ENCODE data around the gene FRAS1. TPM values are rescaled to one million over a fixed set of nuclear protein-coding genes. Genes with fewer than 3 reads are reported as not detected.

FRAS1 gene
- total RNA-seq, 1 experiment from 2014 or later, result 3.4 TPM

DNA sequence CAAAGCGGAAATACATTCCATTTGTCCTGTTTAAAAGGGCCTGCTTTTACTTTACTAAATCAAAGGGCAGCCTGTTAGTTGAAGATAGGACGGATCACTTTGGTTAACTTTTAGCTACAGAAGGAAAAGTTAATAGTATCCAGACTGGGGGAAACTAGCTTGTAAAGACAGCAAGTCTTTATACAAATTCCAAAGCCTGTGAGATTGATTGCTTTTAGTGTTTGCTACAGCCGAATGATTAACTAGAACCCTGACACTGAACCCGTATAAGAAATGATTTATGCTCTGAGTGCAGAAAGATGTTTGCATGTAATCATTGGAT, 93.4 kb downstream of the FRAS1 start:
- no peaks in the 10 kb centered on the region for H3K4me1 ChIP-seq (ENCODE audit: insufficient read depth, low read length)
- no peak for ATAC-seq
- no peak overlapping the region for H2AFZ ChIP-seq (ENCODE audit: low read length)
- BruUV-seq (replicated peaks), result no TSS peak
- H3K9me3 ChIP-seq (ENCODE audit: low read length), result no peaks in the 10 kb centered on the region
- no peaks in the 10 kb centered on the region for H3K27me3 ChIP-seq (ENCODE audit: low read length)
- no peak overlapping the region for H3K4me2 ChIP-seq (ENCODE audit: low read length)
- no peaks in the 10 kb centered on the region for H3K79me2 ChIP-seq (ENCODE audit: low read length)
- CTCF ChIA-PET, result no interaction called here
- H3K9ac ChIP-seq (ENCODE audit: low read length), result no peak overlapping the region
- H3K9me2 ChIP-seq (replicated peaks; ENCODE audit: low read length), result no peaks in the 10 kb centered on the region
- TF ChIP-seq EZH2phosphoT487 (IDR thresholded peaks at IDR 0.05; ENCODE audit: borderline replicate concordance, low read length) (no peak), CTCF (conservative IDR thresholded peaks at IDR 0.05; ENCODE audit: low read depth, low read length) (no peak), EZH2 (IDR thresholded peaks at IDR 0.05; ENCODE audit: low read length, unreplicated experiment) (no peak)
- POLR2A ChIA-PET (ENCODE audit: unreplicated experiment), result no interaction called here
- no peaks in the 10 kb centered on the region for H4K20me1 ChIP-seq (ENCODE audit: low read length)
- H3F3A ChIP-seq (ENCODE audit: low read length, unreplicated experiment), result no peaks in the 10 kb centered on the region
- H3K36me3 ChIP-seq (ENCODE audit: low read depth, low read length), result no peaks in the 10 kb centered on the region
- H3K4me3 ChIP-seq (ENCODE audit: low read length), result no peak overlapping the region
- no peak overlapping the region for H3K27ac ChIP-seq (ENCODE audit: low read length)
- intact Hi-C loops (cut with micrococcal nuclease), result no loop called here
- DNase-seq, result no peak

- Histone ChIP-seq H3K9me3 (ENCODE audit: low read length) (no peaks in the 10 kb centered on the region), H2AFZ (ENCODE audit: low read length) (no peak overlapping the region), H3K4me3 (ENCODE audit: low read length) (no peak overlapping the region), H4K20me1 (ENCODE audit: low read length) (no peaks in the 10 kb centered on the region), H3K79me2 (ENCODE audit: low read length) (no peaks in the 10 kb centered on the region), H3F3A (ENCODE audit: low read length, unreplicated experiment) (no peaks in the 10 kb centered on the region), H3K9ac (ENCODE audit: low read length) (no peak overlapping the region), H3K4me1 (ENCODE audit: insufficient read depth, low read length) (no peaks in the 10 kb centered on the region; the same call in 1 of the 2 replicates), H3K27me3 (ENCODE audit: low read length) (no peaks in the 10 kb centered on the region), H3K4me2 (ENCODE audit: low read length) (no peak overlapping the region), H3K27ac (ENCODE audit: low read length) (no peak overlapping the region), H3K36me3 (ENCODE audit: low read depth, low read length) (no peaks in the 10 kb centered on the region), H3K9me2 (replicated peaks; ENCODE audit: low read length) (no peaks in the 10 kb centered on the region)
- ChIA-PET POLR2A (ENCODE audit: unreplicated experiment) (no interaction called here), CTCF (no interaction called here)
- intact Hi-C loops (cut with micrococcal nuclease), result no loop called here
- ATAC-seq (no peak), DNase-seq (no peak)
- TF ChIP-seq EZH2 (IDR thresholded peaks at IDR 0.05; ENCODE audit: low read length, unreplicated experiment), result no peak
- no peak for TF ChIP-seq EZH2phosphoT487 (IDR thresholded peaks at IDR 0.05; ENCODE audit: borderline replicate concordance, low read length)
- TF ChIP-seq CTCF (conservative IDR thresholded peaks at IDR 0.05; ENCODE audit: low read depth, low read length), result no peak
- BruUV-seq (replicated peaks), result no TSS peak
These were observed 95.7 kb downstream of the FRAS1 start for GRCh38 chr4:78152795-78153194.

DNA sequence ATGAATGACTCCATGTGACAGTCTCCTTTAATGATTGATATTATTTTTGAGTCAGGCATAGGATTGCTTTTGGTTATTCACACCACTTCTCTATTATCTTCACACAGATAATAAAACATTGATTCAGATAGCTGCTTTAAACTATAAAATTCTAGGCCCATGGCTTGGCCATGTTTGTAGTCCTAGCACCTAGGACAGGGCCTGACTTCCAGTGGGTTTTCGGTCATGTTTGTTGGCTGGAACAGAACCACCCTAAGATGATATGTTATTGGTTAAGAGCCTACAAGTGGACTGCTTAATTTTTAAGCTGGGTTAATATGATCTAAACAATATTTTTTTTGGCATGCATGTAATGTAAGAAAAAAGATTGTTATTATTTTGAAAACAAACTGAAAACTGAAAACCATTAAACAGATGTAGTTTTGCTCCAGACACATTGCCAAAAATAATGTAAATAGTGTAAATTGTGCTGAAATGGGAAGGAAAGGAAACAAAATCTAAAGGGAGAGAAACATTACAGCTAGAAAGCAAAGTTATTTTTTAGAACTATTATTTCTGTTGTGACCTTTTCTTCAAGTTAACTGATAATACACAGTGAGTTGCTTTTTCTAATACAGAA, 98.0 kb downstream of the FRAS1 start:
- CTCF ChIA-PET, result no interaction called here
- BruUV-seq (replicated peaks), result no TSS peak
- Histone ChIP-seq H3K36me3 (ENCODE audit: low read depth, low read length) (no peaks in the 10 kb centered on the region), H4K20me1 (ENCODE audit: low read length) (no peaks in the 10 kb centered on the region), H3K9me3 (ENCODE audit: low read length) (no peaks in the 10 kb centered on the region), H3K27ac (ENCODE audit: low read length) (no peak overlapping the region), H3K27me3 (ENCODE audit: low read length) (no peaks in the 10 kb centered on the region), H3F3A (ENCODE audit: low read length, unreplicated experiment) (no peaks in the 10 kb centered on the region), H3K9ac (ENCODE audit: low read length) (no peak overlapping the region), H3K4me2 (ENCODE audit: low read length) (no peak overlapping the region), H2AFZ (ENCODE audit: low read length) (no peak overlapping the region), H3K4me1 (ENCODE audit: insufficient read depth, low read length) (no peaks in the 10 kb centered on the region; the same call in 1 of the 2 replicates), H3K4me3 (ENCODE audit: low read length) (no peak overlapping the region), H3K9me2 (replicated peaks; ENCODE audit: low read length) (no peaks in the 10 kb centered on the region), H3K79me2 (ENCODE audit: low read length) (no peaks in the 10 kb centered on the region)
- TF ChIP-seq CTCF (conservative IDR thresholded peaks at IDR 0.05; ENCODE audit: low read depth, low read length) (no peak), EZH2 (IDR thresholded peaks at IDR 0.05; ENCODE audit: low read length, unreplicated experiment) (no peak), EZH2phosphoT487 (IDR thresholded peaks at IDR 0.05; ENCODE audit: borderline replicate concordance, low read length) (no peak)
- DNase-seq, result no peak
- intact Hi-C loops (cut with micrococcal nuclease), result no loop called here
- POLR2A ChIA-PET (ENCODE audit: unreplicated experiment), result interaction anchor here (0.6 kb wide), 1 partner anchor 199 kb away, joined by 4 read pairs; no protein-coding TSS in a partner anchor
- no peak for ATAC-seq

Measured in PC-3 (cell line).